B cell (primary cell): ENCODE measurements around the gene RTL1. TPM values are rescaled to one million over a fixed set of nuclear protein-coding genes. Genes with fewer than 3 reads are reported as not detected.

ENCODE experiments used
- ATAC-seq: fragments of 200-7000 bp; cut with Tn5 transposase; one replicate; pipeline ENCODE4 v1.10.0; 2021; ENCODE audit warnings: low read depth, mild to moderate bottlenecking, moderate number of reproducible peaks, moderate library complexity
- CTCF ChIA-PET: fragments of 350-600 bp; sonication (Branson Sonifier 250); formaldehyde crosslinking; loops from one replicate; lab custom pipeline; 2021; ENCODE audit warnings: antibody characterized with exemption, inconsistent platforms; lab: Charles Lee
- POLR2A ChIA-PET: fragments of 350-600 bp; sonication (Branson Sonifier 250); formaldehyde crosslinking; loops from one replicate; lab custom pipeline; 2021; ENCODE audit warnings: antibody characterized with exemption; lab: Charles Lee
- DNase-seq: peaks from one replicate; pipeline ENCODE4 v3.0.0; 2013
- H2AFZ ChIP-seq: 2 replicates; pipeline ENCODE4 v1.6.1; 2012; ENCODE audit warnings: mild to moderate bottlenecking, low read depth, low read length; ENCODE audit not compliant: insufficient read depth, poor library complexity, severe bottlenecking
- H3K27ac ChIP-seq, 2 donors: 1 replicate in 1 of 2; 2 replicates in 1 of 2; pipeline ENCODE4 v1.5.1; 2012 to 2013; ENCODE audit warnings: low read length in 2 of 2, mild to moderate bottlenecking in 2 of 2, moderate library complexity in 1 of 2
- H3K27me3 ChIP-seq, 4 experiments: fragments of 200-600 bp in 1 of 4; sonication (generic) in 1 of 4; replicated peaks in 1 of 4; 1 replicate in 2 of 4; 2 replicates in 2 of 4; pipeline versions ENCODE4 v1.6.1 to v1.7.0; 2013 to 2016; ENCODE audit warnings: low read length in 3 of 4, mild to moderate bottlenecking in 2 of 4, mixed read lengths in 1 of 4, moderate library complexity in 1 of 4; ENCODE audit not compliant: insufficient read depth in 4 of 4, control insufficient read depth in 3 of 4; ENCODE audit errors: control extremely low read depth in 1 of 4
- H3K36me3 ChIP-seq, 2 experiments: replicated peaks in 1 of 2; 1 replicate in 1 of 2; 2 replicates in 1 of 2; pipeline versions ENCODE4 v1.6.1 to v1.7.1; 2013; ENCODE audit warnings: low read length in 1 of 2; ENCODE audit not compliant: insufficient read depth in 2 of 2, control insufficient read depth in 1 of 2; ENCODE audit errors: control extremely low read depth in 1 of 2, extremely low read depth in 1 of 2
- H3K4me1 ChIP-seq, 2 donors: fragments of 200-600 bp in 1 of 2; sonication (generic) in 1 of 2; 1 replicate in 1 of 2; 2 replicates in 1 of 2; pipeline versions ENCODE4 v1.5.1 to v1.6.1; 2013 to 2017; ENCODE audit warnings: low read length in 2 of 2; ENCODE audit not compliant: control insufficient read depth in 2 of 2, insufficient read depth in 2 of 2
- H3K4me2 ChIP-seq: replicated peaks from 2 replicates; pipeline ENCODE3; 2012; ENCODE audit warnings: mild to moderate bottlenecking, low read depth, low read length; ENCODE audit not compliant: poor library complexity, severe bottlenecking
- H3K4me3 ChIP-seq, 5 experiments: fragments of 200-600 bp in 1 of 5; sonication (generic) in 1 of 5; 1 replicate in 3 of 5; 2 replicates in 2 of 5; pipeline versions ENCODE4 v1.5.1 to v1.7.0; 2011 to 2016; ENCODE audit warnings: low read length in 4 of 5, mild to moderate bottlenecking in 4 of 5, low read depth in 2 of 5, control low read depth in 1 of 5, moderate library complexity in 1 of 5; ENCODE audit not compliant: insufficient read depth in 1 of 5; ENCODE audit errors: control extremely low read depth in 1 of 5, extremely low read depth in 1 of 5
- H3K79me2 ChIP-seq: fragments of 200-600 bp; sonication (generic); one replicate; pipeline ENCODE4 v1.6.0; 2016; ENCODE audit warnings: low read length; ENCODE audit not compliant: control insufficient read depth, insufficient read depth
- H3K9ac ChIP-seq: fragments of 200-600 bp; sonication (generic); 2 replicates; pipeline ENCODE4 v1.6.1; 2017; ENCODE audit warnings: mild to moderate bottlenecking, low read length, moderate library complexity
- H3K9me3 ChIP-seq, 3 donors: one replicate each; pipeline versions ENCODE4 v1.6.1 to v1.7.1; 2013; ENCODE audit warnings: low read length in 2 of 3; ENCODE audit not compliant: control insufficient read depth in 2 of 3, insufficient read depth in 1 of 3; ENCODE audit errors: control extremely low read depth in 1 of 3
- H4K20me1 ChIP-seq: 2 replicates; pipeline ENCODE4 v1.6.0; 2012; ENCODE audit warnings: mild to moderate bottlenecking, low read length; ENCODE audit not compliant: insufficient read depth, control insufficient read depth, poor library complexity, severe bottlenecking
- H3K27ac Mint-ChIP-seq: one replicate; pipeline ENCODE4 v1.8.0; 2021; ENCODE audit warnings: mixed read lengths
- H3K27me3 Mint-ChIP-seq: one replicate; pipeline ENCODE4 v1.8.0; 2021; ENCODE audit warnings: mixed read lengths
- H3K4me1 Mint-ChIP-seq: one replicate; pipeline ENCODE4 v1.8.0; 2021; ENCODE audit warnings: mixed read lengths
- H3K4me3 Mint-ChIP-seq: one replicate; pipeline ENCODE4 v1.8.0; 2021; ENCODE audit warnings: mixed read lengths
- H3K9me3 Mint-ChIP-seq: one replicate; pipeline ENCODE4 v1.8.0; 2022; ENCODE audit warnings: mixed read lengths; ENCODE audit not compliant: insufficient read depth
- EZH2 ChIP-seq: IDR thresholded peaks from 2 replicates; pipeline ENCODE4 v1.6.1; 2012; ENCODE audit warnings: borderline replicate concordance, low read depth, mild to moderate bottlenecking, moderate library complexity, low read length; ENCODE audit not compliant: insufficient read depth, poor library complexity, severe bottlenecking
- WGBS: methylation state at CpG from one replicate; pipeline ENCODE4 v1.1.5; 2013; ENCODE audit warnings: missing lambda C conversion rate; ENCODE audit not compliant: insufficient coverage; 5-methylcytosine and 5-hydroxymethylcytosine counted together
- intact Hi-C: fragments of 100-400 bp; cut with micrococcal nuclease; formaldehyde crosslinking; loops from one replicate; pipeline ENCODE4 v1.10.0; 2022
- polyA plus RNA-seq: library from polyadenylated mRNA; depleted of rRNA; stranded (reverse); fragments of >200 nt; gene quantifications from 2 replicates; pipeline ENCODE4 v1.2.3, GENCODE V29; 2012
- total RNA-seq, 2 donors: library from RNA; stranded (reverse); fragments of 120-200 nt in 1 of 2; gene quantifications; 1 replicate in 1 of 2; 2 replicates in 1 of 2; pipeline versions ENCODE4 v1.2.3 to v1.2.4, GENCODE V29; 2013 to 2022
- TF ChIP-seq, protein P1 (sequence below): fragments of 200-600 bp; IDR thresholded peaks from one replicate; pipeline ENCODE4 v1.8.0; 2022; ENCODE audit warnings: antibody characterized with exemption, mild to moderate bottlenecking

The RTL1 gene
- total and polyA plus RNA-seq, 2 donors (not counting 1 experiment from before 2014, with no cell fraction given): not detected

DNA sequence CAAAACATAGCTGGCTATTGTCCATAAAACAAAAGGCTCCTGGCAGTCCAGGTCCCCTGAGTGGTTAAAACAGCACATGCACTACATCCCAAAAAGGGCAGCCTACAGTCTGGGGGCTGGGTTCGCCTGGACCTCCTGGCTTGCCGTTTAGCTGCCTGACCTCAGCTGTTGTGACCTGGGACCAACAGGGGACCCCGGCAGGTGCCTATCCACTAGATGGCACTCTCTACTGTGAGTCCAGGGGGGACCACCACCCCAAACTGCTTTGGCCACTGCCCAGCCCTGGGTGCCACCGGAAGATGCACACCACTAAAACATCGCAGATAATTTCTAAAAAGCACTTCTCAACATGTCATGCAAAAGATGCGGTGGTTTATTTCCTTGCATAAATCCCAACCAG is 2.9 kb upstream of the RTL1 start:
- Histone ChIP-seq H4K20me1 (no peaks in the 10 kb centered on the region), H3K9me3 (peaks cover 0 to 19% (median 0%) of the 10 kb centered on the region in 3 donors), H3K27ac (no peak overlapping the region), H3K9ac (no peak overlapping the region), H2AFZ (no peak overlapping the region), H3K4me3 (no peak overlapping the region), H3K27me3 (peaks cover 0 to 10% (median 2%) of the 10 kb centered on the region in 4 experiments), H3K4me1 (no peaks in the 10 kb centered on the region), H3K79me2 (no peaks in the 10 kb centered on the region), H3K4me2 (no peak overlapping the region), H3K36me3 (no peaks in the 10 kb centered on the region)
- no peak overlapping the region for H3K4me3 Mint-ChIP-seq
- H3K27ac Mint-ChIP-seq: no peak overlapping the region
- no peaks in the 10 kb centered on the region for H3K4me1 Mint-ChIP-seq
- 47% methylated on average over 3 of the region's 6 CpGs for WGBS
- ATAC-seq: no peak
- POLR2A ChIA-PET: no interaction called here
- peaks cover 30% of the 10 kb centered on the region for H3K27me3 Mint-ChIP-seq
- no peak for DNase-seq
- no peaks in the 10 kb centered on the region for H3K9me3 Mint-ChIP-seq
- TF ChIP-seq EZH2: no peak
- TF ChIP-seq, protein P1, sequence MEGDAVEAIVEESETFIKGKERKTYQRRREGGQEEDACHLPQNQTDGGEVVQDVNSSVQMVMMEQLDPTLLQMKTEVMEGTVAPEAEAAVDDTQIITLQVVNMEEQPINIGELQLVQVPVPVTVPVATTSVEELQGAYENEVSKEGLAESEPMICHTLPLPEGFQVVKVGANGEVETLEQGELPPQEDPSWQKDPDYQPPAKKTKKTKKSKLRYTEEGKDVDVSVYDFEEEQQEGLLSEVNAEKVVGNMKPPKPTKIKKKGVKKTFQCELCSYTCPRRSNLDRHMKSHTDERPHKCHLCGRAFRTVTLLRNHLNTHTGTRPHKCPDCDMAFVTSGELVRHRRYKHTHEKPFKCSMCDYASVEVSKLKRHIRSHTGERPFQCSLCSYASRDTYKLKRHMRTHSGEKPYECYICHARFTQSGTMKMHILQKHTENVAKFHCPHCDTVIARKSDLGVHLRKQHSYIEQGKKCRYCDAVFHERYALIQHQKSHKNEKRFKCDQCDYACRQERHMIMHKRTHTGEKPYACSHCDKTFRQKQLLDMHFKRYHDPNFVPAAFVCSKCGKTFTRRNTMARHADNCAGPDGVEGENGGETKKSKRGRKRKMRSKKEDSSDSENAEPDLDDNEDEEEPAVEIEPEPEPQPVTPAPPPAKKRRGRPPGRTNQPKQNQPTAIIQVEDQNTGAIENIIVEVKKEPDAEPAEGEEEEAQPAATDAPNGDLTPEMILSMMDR: no peak
- intact Hi-C loops: no loop called here
- CTCF ChIA-PET: no interaction called here

GRCh38 chr14:100905166-100905565 is 1.6 kb upstream of the RTL1 start:
- intact Hi-C loops: no loop called here

More at GRCh38 chr14:100905166-100905565, 1.6 kb upstream of the RTL1 start:
- ATAC-seq (no peak), DNase-seq (no peak)
- H3K4me2 ChIP-seq: no peak overlapping the region
- H3K27me3 Mint-ChIP-seq: peaks cover 37% of the 10 kb centered on the region
- 94% methylated on average over 10 of the region's 12 CpGs for WGBS
- no peak overlapping the region for H3K9ac ChIP-seq
- peaks cover 0 to 27% (median 0%) of the 10 kb centered on the region in 3 donors for H3K9me3 ChIP-seq
- H3K9me3 Mint-ChIP-seq: no peaks in the 10 kb centered on the region
- no peak overlapping the region for H3K27ac Mint-ChIP-seq
- CTCF ChIA-PET: no interaction called here
- H2AFZ ChIP-seq: no peak overlapping the region
- peaks cover 0 to 22% (median 3%) of the 10 kb centered on the region in 4 experiments for H3K27me3 ChIP-seq
- H3K4me1 Mint-ChIP-seq: no peaks in the 10 kb centered on the region
- H4K20me1 ChIP-seq: no peaks in the 10 kb centered on the region
- no peak overlapping the region for H3K4me3 ChIP-seq
- no peaks in the 10 kb centered on the region for H3K79me2 ChIP-seq
- H3K4me3 Mint-ChIP-seq: no peak overlapping the region
- POLR2A ChIA-PET: no interaction called here
- TF ChIP-seq, protein P1: no peak
- TF ChIP-seq EZH2: no peak
- H3K27ac ChIP-seq: no peak overlapping the region
- H3K4me1 ChIP-seq: no peaks in the 10 kb centered on the region
- H3K36me3 ChIP-seq: no peaks in the 10 kb centered on the region
